Fibroblast of lung (primary cell): Measurements from ENCODE around the gene CALD1.

Experiments used
- CTCF ChIP-seq, 2 donors: IDR thresholded peaks in 1 of 2; conservative IDR thresholded peaks in 1 of 2; 1 replicate in 1 of 2; 2 replicates in 1 of 2; pipeline ENCODE4 v1.5.1; 2011 to 2012; ENCODE audit warnings: low read length in 2 of 2, control low read depth in 1 of 2, inconsistent platforms in 1 of 2, low read depth in 1 of 2, mild to moderate bottlenecking in 1 of 2
- EZH2 ChIP-seq: IDR thresholded peaks from 2 replicates; pipeline ENCODE4 v1.5.1; 2012; ENCODE audit warnings: low read length, control low read depth, mild to moderate bottlenecking; ENCODE audit errors: missing control alignments

- TF ChIP-seq CTCF (conservative IDR thresholded peaks at IDR 0.05 in 1 of 2, IDR thresholded peaks at IDR 0.05 in 1 of 2; ENCODE audit: low read depth in 1 of 2, low read length in 2 of 2) (no peak), EZH2 (no peak)
Observed at GRCh38 chr7:134742688-134743350, 36.6 kb upstream of the CALD1 start.
